ENCODE data around the gene SPI1.

SPI1 gene

DNA sequence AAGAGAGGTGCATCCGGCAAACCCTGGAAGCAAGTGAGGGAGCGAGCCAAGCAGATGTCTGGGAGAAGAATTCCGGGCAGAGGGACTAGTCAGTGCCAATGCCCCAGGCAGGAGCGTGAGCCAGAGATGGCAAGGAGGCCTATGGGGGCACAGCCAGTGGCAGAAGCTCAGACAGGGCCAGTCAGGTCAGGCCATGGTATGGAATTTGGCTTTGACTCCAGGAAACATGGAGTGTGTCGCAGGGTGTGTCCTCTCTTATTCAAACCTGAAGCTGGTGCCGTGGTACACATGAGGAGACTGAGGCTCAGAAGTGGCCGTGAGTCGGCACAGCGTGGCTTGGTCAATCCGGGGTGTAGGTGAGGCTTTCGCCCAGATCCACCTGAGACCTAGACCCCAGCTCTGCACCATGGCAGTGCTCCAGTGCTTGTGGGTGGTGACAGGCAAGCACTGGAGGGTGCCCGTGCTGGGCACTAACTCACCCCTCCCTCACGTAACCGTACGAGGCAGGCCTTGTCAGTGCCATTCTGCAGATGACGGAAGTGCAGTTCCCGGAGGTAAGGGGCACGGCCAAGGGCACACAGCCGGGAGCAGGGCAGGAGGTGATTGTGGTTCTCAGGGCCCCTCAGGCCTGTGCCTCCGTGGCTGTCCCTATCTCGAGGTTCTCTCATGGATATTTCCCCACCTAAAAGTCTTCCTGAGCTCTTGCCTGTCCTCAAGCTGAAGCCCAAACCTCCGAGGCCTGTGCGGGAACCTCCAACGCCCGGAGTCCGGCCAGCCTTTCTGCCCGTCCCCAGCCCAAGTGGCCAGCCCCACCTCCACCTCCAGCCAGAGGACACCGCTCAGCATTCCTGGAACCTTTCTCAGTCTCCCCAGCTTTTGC, 10.6 kb upstream of the SPI1 start:
- no peak for DNase-seq (ENCODE audit: low read depth, low spot score)

DNA sequence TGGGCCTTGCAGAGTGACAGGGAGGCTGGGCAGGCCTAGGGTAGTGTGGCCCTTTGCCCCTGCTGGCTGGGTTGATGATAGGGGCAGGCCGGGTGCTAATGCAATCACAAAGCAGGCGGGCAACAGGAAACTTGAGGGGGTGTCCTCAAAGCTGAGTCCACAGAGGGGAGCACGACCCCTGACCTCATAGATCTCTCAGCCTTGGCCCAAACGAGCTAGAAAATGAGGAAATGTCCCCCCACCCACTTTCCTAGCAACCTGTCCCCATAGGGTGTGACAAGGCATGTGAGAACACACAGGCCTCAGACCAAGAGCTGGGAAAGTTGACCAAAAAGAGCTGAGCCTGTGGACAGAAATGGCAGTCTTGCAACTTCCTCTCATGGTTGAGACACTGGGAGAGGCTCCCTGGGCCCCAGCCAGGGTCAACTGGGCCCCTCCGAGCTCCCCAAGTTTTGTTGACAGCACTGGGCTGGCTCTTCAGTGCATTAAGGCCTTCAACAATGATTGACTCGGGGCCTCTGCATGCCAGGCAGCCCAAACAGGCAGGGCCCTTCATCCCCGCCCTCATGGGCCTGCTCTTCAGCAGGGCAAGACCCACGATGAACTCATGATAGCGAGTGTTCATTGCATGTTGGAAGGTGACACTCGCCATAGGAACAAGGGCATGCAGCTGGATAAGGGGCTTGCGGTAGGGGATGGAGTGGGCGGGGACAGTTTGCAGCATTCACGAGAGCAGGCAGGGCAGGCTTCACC, 9.8 kb upstream of the SPI1 start:
- DNase-seq (ENCODE audit: low read depth, low spot score), result no peak

DNA sequence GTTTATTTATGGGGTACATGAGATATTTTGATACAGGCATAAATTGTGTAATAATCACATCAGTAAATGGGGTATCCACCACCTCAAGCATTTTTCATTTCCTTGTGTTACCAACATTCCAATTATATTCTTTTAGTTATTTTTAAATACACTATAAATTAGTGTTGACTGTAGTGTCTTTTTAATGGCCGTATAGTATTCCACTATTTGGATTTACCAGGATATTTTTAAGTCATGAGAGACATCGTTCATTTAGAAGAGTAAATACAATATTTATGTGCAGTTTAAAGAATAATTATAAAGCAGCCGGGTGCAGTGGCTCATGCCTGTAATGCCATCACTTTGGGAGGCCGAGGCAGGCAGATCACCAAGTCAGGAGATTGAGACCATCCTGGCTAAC, 6.2 kb upstream of the SPI1 start:
- no peak for DNase-seq (ENCODE audit: low read depth, low spot score)

DNA sequence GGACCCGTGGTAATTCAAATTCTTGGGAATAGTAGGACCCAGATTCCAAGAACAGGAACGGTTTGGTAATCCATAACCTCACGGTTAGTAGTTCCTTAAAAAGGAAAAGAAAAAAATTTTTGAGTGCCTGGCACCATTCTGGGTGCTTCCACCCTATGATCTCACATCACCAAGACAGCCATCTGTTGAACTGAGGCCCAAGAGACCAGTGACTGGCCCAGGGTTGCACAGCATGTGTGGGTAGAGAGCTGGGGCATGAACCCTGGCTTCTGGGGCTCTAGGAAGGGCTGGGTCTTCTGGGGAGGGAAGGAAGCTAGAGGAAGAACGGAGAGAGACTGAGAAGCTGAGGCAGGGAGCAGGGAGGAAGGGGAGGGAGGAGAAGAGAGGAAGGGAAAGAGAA, 4.7 kb upstream of the SPI1 start:
- no peak for DNase-seq (ENCODE audit: low read depth, low spot score)

DNA sequence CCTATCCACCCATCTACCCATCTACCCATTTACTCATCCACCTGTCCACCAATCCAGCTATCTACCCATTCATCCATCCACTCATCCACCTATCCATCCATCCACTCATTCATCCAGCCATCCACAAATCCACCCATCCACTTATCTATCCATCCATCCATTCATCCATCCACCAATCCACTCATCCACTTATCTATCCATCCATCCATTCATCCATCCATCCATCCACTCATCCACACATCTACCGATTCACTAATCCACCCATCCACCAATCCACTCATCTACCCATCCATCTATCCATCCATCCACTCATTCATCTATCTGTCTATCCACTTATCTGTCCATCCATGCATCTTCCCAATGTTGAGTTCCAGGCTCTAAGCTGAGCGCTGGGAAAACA, 1.7 kb upstream of the SPI1 start:
- no peak for DNase-seq (ENCODE audit: low read depth, low spot score)

DNA sequence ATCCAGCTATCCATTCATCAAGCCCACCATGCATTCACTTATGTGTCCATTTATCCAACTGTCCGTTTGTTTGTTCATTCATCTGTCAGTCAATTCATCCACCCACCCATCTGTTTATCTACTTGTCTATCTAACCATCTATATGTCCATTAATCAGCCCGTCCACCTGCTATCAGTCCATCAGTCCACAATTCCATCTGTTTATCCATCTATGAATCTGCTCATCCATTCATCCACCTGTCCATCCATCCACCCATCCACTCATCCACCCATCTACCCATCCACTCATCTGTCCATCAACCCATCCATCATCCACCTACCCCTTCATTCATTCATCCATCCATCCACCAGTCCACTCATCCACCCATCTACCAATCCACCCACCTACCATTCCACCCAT, 970 bp upstream of the SPI1 start:
- DNase-seq (ENCODE audit: low read depth, low spot score), result no peak

DNA sequence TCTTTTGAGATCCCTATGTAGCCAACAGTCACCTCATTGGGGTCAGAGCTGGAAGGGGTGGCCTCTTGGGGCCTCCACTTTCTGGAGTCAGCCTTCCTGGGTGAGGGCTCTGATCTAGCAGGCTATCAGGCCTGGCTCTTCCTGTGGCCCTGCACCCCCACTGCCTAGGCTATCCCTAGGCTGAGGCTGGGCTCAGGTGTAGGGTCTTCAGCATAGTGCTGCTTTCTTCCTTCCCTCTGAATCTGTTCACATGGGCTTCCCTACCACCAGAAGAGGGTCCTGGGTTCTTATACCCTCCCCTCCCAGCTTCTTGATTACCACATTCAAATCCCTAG, 456 bp upstream of the SPI1 start:
- DNase-seq (ENCODE audit: low read depth, low spot score), result no peak

DNA sequence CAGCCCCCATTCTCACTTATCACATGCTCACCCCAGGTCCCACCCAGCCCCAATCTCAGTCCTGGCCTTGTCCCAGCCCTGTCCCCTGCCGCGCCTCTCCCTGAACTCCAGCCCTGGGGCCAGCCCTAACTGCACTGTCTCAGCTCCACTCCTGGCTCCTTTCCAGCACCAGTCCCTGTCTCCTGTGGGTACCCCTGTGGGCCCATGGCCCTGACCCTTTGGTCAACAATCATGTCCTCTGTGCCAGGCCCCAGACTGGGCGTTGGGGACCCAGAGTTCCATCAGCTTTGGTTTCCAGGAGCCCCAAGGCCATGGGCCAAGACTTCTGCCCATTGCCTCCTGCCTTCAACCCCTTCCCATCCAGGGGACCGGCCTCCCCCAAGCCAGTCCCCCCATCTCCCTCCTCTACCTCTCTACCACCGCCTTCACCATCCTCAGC, 757 bp downstream of the SPI1 start:
- DNase-seq (ENCODE audit: low read depth, low spot score), result no peak

DNA sequence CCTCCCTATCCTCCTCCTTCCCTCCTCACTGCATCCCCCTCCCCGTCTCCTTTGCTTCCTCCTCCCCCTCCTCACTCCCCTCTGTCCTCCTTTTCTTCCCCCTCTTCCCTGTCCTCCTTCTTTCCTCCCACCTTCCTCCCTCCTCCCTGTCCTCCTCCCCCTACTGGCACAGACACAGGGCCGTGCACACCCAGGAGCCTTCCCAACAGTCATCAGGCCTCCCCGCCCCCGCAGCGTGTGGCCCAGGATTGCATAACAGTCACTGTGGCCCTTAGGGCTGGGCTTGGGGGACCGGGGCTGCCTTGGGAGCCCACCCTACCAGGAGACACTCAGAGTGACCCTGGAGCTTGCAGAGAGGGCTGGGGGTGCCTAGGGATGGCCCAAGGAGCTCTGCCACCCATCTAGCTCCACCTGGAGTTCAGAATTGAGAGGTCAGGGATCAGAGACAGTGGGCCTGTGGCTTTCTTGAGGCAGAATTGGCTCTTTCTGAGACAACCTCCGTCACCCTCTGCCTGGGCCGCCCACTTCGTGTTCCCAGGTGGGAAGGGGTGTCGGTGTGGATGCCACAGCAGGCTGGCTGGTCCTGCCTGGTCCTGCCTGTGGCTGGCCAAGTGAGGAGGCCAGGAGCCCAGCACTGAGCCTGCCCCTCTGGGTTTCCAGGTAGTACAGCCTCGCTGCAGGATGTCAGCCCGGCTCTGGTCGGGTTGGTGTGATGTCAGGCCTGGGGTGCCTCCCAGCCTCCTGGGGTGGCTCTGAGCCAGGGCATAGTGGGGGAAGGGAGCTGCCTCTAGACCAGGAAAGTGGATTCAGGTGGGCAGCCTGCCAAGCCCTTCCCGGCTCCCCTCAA, 1.6 kb downstream of the SPI1 start:
- no peak for DNase-seq (ENCODE audit: low read depth, low spot score)

DNA sequence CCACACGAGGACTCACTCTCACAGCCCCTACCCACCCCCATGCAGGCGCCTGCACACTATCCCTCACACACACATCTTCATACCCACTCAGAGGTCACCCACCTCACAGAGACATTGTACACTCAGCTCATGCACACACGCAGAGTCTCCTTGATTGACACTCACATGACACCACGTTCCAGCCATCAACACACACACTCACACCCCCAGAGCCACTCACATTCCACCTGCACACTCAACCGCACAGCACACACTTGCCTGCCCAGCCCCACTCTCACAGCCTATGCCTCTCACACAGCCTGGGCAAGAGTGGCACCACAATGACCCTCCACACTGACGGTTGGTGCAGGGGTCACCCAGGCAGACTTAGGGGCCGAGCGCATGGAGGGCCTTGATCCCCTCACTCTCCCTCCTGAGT, 2.2 kb downstream of the SPI1 start:
- DNase-seq (ENCODE audit: low read depth, low spot score), result no peak

DNA sequence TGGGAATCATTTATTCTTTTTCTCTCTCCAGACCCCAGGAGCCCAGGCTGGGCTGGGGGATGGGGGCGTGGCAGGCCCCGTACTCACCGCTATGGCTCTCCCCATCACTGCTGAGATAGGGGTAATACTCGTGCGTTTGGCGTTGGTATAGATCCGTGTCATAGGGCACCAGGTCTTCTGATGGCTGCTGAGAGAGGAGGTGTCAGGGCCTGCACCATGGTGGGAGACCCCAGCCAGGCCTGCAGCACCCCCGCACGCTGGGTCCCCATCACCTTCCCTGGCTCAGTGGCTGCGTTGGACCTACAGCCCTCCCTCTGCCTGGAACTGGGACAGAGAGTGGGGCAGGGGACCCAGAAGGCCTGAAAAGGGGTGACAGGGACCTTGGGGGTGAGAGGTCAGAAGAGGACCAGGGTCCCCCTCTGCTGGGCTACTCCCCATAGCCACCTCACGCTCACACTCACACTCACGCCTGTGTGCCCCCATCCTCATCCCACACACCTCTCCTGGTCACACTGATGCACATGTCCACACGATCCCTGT, 2.7 kb downstream of the SPI1 start:
- DNase-seq (ENCODE audit: low read depth, low spot score), result no peak

DNA sequence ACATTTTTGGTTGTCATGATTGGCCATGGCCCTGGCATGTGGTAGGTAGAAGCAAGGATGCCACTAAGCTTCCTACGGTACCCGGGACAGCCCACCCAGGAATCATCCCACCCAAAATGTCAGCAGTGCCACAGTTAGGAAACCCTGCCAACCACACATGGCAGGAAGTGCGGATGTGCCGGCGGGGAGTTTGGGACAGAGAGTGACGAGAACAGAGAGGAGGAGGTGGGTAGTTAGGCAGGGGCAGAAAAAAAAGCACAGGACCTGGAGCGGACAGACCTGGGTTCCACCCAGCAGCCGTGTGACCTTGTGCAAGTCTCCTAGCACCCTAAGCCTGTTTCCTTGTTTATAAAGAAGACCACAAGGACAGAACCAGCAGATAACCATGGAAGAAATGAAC, 3.3 kb downstream of the SPI1 start:
- DNase-seq (ENCODE audit: low read depth, low spot score), result no peak

DNA sequence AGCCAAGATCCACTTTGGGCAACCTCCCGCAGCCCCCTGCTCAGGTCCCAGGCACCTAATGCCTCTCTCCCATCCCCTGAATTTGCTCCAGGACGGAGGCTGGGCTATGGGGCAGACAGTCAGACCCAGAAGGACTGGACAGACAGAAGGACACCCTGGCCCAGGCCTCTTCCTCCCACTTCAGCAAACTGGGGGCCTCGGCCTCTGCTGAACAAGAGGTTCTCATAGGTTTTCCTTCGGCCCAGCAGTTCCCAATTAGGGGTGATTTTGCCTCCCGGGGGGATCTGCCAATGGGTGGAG, 3.7 kb downstream of the SPI1 start:
- DNase-seq (ENCODE audit: low read depth, low spot score), result no peak

DNA sequence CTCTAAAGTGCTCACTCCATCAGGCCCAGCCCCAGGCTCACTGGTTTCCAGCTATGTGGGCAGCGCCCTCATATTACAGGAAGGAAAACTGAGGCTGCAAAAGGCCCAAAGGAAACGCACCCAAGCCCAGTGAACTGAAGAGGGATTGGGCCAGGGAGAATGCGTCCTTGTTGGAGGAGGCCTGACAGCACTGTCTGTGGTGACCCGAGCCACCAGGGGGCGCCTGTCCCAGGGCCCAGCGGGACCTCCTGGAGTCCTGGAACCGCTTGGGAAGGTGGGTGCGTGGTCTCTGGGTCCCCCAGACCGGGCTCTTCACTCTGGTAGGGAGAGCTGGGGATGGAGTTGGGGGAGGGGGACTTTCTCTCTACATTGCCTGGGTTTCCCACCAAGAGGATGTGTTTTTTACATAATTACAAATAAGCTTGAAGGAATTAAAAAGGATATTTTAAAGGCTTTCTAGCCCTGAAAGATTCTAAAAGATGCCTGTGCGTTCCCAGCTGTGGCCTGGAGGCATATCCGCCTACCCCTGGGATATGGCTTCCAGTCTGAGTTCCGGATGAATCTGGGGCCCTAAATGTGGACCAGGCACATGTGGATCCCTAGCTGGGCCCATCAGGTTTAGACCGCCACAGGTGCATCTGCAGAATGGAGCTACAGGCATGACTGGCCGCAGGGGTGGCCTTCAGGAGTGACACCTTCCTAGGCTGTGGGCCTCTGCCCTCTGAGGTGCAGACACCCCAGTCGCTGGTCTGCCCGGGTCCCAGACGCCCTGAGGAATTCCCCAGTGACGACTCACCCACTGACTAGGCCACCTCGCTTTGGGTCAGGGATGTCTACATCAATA, 4.2 kb downstream of the SPI1 start:
- DNase-seq (ENCODE audit: low read depth, low spot score), result peak; percentile 46

DNA sequence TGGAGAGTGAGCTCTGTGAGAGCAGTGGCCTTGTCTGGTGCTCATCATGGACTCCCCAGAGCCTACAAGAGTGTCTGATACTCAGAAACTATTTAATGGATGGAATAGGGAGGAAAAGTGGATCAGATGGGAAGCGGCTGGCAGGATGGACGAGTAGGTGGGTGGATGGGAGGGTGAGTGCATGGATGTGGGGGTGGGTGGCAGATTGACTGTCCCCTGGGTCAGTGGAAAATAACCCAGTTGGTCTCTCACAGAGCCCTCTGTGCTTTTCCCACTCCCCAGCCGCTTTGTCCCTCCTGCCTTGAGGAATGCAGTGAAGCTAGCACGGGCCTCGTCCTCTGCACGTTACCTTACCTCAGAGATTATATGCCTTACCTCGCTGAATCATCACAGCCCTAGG, 5.9 kb downstream of the SPI1 start:
- no peak for DNase-seq (ENCODE audit: low read depth, low spot score)

DNA sequence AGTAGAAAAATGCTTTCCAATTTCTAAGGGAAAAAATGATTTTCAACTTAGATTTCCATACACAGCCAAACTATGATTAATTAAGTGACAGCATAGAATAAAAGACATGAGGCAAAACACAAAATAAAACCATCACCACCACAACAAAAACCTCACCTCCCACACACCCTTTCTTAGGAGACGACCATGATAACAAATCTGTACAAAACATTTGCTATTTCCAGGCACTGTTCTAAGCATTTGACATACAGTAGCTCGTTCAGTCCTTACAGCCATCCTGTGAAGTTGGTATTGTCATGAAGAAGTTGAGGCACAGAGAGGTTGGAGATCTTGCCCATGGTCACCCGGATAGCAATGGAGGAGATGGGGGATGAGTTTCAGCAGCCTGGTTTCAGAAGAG, 8.7 kb downstream of the SPI1 start:
- DNase-seq (ENCODE audit: low read depth, low spot score), result no peak

DNA sequence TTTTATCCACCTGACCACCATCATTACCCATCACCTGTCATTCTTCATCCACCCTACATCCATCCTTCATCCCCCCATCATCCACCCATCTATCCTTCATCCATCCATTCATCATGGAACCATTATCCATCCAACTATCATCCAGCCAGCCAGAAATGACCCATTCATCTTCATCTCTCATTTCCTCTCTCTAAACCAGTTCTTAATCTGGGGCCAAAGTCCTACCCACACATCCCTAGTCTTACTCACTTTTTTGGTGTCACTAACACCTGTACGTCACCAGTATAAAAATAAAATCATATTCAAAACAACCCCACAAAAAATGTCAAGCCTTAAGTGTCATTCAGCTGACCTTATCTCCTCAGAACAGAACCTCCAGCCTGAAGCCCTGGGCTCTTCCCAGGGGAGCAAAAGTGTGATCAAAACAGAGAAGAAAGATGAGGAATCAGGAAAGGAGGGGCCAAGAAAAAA, 12.3 kb downstream of the SPI1 start:
- DNase-seq (ENCODE audit: low read depth, low spot score), result no peak

DNA sequence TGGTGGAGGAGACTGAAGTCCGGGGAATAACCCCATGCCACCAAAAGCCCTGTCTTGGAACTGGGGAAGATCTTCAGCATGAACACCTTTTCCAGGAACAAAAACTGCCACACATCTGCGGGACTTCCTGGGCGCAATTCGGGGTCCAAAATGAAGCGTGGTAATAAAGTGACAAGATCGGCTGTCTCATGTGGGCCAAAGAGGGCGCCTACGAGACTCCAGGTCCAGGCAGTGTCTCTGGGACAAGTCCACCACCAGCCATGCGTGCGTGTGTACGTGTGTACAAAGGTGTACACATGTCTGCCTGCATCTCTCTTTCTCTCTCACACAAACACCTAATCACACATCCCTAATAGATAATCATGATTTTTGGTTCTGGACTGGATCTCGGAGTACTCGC, 16.9 kb downstream of the SPI1 start:
- DNase-seq (ENCODE audit: low read depth, low spot score), result no peak

DNA sequence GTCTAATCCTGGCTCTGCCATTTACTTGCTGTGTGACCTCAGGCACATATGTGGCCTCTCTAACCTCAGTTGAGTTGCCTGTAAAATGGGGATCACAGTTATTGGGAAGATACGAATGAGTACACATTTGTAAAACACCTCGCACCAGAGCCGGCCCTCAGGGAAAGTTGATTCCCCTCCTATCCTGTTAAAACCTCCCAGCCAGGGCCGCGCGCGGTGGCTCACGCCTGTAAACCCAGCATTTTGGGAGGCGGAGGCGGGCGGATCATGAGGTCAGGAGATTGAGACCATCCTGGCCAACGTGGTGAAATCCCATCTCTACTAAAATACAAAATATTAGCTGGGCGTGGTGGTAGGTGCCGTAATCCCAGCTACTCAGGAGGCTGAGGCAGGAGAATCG, 18.0 kb downstream of the SPI1 start:
- DNase-seq (ENCODE audit: low read depth, low spot score), result no peak

DNA sequence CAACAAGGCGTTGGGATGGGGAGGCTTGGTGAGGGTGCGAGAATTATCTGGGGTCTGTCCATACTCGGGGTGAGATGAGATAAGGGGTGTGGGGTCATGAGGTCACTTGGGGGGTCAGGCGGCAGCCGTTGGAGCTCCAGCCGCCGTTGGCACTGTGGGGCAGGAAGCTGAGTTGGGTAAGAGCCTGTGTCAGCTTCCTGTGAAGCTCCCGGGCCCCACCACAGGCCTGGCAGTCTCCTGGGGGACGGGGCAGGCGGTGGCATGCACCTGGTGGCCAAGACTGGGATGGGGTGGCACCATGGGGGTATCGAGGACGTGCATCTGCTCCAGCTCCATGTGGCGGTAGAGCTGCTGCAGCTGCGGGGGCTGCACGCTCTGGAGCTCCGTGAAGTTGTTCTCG, 18.8 kb downstream of the SPI1 start:
- no peak for DNase-seq (ENCODE audit: low read depth, low spot score)

DNA sequence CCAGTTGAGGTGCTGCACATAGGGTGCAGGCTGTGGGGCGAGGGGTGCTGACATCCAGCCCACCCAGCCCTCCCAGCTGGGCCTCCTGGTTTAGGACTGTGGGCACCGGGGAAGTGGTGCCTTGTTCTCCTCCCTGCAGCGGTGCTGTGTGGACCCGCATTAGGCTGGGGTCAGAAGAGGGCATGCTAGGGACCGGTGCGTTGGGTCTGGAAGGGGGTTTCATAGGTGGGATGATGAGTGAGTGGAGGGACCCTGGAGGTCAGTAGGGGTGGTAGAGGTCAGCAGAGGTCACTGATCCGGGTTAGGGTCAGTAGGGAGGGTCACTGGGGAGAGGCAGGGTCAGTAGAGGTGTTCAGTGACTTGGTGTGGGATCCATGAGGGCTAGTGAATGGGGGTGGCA, 19.2 kb downstream of the SPI1 start:
- DNase-seq (ENCODE audit: low read depth, low spot score), result no peak

Data from smooth muscle cell of the brain vasculature (primary cell).